NCI-H146 treated with DMSO at 0.1 percent for 48 hours (cell line): ENCODE results near the gene SLC25A21.
"Not testable (repeated sequence)": the region's sequence is repeated elsewhere in the genome, so short reads cannot be mapped to it uniquely, and the experiment has no call there.

ENCODE experiments used
- DNase-seq: peaks from one replicate; lab custom pipeline; 2025; ENCODE audit not compliant: unreplicated experiment; lab: John Stamatoyannopoulos, UW

Gene SLC25A21

DNA sequence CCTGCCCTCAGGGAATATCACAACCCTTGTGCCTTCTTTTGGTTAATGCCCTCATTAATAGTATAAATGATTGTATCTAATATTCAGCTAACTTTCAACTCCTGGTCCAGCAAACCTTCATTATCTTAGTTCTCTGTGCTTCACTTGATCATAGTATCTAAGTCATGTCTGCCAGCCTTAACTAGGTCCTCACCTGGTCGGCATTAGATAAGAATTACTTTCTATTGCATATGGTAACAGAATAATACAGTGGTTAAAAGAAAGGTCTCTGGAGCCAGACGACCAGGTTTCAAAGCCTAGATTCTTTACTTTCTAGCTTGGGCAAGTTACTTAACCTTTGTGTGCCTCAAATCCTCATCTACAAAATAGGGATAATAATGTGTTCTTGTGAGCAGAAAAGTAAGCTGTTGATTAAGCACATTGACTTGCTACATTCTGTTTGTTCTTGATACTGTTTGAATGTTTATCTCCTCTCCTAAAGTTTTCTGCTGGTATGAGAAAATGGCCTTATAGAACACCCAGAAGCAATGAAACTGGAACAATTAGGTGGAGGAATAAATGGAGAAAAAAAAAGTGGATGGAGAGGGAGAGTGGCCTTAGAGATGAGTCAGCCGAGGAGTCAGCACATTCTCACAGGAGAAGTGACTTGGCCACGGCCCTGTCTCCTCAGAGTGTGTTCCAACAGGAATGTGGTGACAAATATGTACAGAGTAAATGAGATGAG is 176.1 kb downstream of the SLC25A21 start:
- no peak for DNase-seq

DNA sequence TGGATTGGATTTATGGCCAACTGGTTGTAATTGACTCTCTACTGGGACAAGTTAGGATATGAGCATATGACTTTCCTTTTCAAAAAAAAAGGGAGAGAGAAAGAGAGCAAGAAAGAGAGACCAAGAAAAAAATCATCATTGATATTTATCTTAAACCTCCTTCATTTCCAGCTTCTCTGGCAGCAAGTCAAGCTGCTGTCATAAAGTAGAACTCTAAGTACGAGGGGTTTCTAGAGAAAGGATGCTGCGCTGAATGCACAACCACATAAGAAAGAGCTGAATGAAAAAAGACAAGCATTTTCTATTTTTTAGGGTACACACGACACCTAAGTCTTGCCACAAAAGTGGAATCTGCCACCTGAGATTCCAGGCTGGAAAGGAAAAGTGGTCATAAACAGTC is 182.6 kb downstream of the SLC25A21 start:
- DNase-seq, result no peak

DNA sequence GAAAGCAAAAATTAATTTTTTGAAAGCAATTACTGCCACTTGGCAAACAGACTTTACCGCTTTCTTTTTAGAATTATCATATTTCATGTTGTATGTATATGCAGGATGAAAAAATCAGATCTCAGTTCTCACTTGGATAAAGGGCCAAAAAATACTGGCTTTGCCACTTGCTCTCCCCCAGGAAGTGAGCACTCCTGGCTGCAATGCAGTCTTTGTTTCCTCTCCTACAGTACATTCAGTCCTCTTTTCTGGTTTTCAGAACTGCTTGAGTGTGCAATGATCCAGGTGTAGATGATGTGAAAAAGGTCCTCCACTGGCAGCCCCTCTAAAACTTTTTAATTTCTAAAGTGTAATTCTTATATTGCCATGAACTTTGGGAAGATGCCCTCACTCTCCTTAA is 183.4 kb downstream of the SLC25A21 start:
- no peak for DNase-seq

DNA sequence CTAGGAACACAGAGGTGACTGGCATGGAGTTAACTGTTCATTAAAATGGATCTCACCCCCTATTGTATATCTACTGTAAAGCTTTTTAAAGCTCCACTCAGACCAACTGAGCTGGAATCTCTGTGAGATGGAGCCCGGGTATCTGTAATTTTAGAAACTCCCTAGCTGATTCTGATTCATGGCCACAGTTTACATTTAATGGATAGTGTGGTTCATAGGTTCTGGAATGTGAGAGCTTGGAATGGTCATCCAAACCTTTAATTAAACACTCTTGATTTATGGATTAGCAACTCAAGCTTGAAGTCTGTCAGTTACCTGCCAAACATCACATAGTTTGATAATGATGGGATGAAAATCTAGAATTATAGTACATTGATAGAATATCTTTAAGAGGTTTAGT is 183.8 kb downstream of the SLC25A21 start:
- no peak for DNase-seq

DNA sequence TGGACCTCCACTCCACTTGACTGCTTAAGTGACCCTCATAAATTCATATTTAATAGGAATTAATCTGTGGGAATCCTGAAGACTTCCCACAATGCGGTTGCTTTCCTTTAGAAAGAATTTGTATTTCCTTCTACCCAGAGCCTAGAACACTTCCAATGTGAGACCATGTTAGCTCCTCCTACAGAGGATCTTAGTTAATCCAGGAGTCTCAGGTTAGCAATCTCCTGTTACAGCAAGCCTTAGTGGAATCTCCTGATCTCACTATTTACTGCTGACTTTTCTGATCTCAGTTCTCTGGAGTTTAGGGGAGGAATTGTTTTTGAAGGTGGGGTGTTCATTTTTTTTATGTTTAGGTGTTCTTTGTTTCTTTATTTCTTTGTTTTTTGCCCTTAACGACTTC is 186.0 kb downstream of the SLC25A21 start:
- DNase-seq, result no peak

DNA sequence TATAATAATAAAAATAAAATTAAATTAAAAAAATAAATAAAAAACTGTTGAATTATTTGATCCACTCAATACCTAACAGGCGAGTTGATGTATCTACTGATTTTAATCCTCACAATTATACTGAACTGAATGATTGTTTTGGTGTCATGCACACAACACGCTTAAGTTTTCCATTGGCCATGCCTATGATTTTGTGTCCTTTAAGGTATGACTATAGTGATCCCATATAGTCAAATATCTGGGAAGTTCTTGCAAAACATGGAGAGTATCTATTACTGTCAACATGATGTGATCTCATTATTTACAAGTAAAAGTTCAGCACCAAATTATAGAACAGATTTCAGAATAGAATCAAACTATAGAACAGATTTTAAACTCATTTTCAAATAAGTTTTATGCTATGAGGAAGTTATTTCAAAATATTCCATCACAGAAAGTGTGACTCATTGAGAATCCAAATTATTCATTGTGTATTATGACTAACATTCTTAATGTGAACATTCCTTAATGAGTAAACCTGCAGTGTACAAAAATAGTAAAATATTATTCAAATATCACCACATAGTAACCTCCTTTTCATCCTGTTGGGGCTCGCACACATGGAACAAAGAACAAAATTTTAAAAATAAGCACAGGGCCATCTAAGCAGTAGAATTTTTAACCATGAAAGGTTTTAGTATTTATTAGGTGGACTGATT is 190.4 kb downstream of the SLC25A21 start:
- DNase-seq, result no peak

DNA sequence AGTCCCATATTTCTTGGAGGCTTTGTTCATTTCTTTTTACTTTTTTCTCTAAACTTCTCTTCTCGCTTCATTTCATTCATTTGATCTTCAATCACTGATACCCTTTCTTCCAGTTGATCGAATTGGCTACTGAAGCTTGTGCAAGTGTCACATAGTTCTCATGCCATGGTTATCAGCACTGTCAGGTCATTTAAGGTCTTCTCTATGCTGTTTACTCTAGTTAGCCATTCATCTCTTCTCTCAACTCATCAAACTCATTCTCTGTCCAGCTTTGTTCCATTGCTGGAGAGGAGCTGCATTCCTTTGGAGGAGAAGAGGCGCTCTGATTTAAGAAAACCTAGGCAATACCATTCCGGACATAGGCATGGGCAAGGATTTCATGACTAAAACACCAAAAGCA is 192.0 kb downstream of the SLC25A21 start:
- not testable (repeated sequence) for DNase-seq

DNA sequence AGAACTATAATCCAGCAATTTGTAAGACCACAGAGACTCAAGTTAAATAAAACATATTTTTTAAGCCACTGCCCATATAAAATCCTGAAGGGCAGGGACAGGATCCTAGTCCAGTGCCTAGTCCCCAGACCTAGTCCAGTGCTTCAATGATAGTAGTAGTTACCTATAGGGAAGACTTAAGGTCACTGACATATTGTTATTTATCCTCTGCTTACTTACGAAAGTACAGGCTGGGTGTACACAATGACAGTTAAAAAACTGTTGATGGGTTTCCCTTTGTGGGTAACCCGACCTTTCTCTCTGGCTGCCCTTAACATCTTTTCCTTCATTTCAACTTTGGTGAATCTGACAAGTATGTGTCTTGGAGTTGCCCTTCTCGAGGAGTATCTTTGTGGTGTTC is 192.5 kb downstream of the SLC25A21 start:
- no peak for DNase-seq

DNA sequence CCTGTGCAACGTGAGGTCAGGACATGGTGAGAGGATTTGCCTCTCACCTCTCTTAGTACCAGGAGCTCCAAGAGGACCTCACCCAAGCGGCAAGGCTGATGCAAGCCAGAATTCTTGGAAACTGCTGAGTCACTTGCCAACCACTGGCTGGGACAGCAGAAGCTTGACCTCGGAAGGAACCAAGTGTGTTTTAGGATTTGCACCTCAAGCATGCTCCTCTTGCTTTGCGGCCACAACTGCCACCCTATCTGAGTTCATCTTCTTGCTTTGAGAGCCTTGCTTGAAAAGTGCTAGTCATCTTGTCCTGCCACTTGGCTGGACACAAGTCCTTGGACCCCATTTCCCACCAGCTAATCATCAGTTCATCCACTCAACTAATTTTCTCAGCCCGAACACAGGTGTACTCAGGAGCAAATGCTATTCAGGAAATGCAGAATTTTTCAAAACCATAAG is 195.8 kb downstream of the SLC25A21 start:
- DNase-seq, result no peak

DNA sequence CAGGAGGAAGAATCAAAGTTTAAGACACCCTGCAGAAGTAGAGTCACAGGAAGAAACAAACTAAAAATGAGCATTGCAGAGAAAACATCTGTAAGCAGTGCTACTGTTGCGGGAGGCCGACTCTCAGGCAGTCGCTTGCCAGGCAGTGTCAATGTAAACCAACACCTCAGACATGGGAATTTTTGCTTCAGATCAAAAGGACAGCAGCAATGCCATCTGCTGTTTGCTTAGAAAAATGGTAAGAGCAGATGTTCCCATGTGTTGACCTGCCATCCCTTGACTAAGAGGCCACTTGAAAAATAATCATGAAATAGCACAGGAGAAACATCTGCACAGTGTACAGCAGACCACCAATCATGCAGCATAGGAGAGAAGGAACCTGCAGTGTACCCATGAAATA is 196.6 kb downstream of the SLC25A21 start:
- peak; percentile 6 for DNase-seq

DNA sequence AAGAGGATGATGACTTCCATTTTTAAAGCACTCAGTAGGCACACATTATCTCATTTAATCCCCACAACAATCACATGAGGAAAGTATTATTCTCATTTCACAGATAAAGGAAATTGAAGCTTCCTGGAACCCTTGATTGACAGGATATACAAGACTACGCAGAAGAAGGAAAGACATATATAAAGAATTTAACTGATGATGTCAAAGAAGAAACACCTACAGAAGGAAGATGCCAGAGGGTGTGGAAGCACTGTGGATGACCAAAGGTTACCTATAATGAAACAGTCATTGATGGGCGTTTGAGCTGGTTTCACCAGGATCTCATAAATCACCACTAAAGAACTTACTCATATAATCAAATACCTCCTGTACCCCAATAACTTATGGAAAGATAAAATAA is 197.4 kb downstream of the SLC25A21 start:
- no peak for DNase-seq

DNA sequence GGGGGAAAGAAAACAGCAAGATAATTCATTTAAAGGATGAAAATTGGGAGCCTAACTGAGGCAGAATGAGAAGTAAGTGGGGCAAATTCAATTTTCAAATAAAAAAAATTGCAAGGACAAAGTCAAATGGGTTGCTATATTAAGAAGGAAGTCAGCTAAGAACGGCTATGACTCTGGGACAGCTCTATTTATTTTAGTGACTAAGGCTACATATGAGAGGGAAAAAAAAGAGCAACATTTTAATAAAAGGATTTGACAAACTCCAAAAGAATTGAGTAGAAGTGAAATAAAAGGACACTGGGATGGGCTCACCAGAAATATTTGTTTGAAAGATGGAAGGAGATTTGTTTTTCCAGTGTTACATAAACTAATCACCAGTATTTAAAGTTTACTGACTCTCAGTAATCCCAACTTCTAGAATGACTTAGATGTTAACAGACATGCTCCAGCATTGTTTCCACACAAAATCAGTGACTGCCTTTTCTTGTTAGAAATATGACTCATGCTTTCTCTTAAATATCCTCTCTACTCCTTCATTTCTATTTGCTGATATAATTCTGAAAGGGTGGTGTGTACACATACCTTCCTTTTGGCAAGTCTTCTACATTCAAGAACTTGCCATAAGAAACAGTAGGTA is 198.5 kb downstream of the SLC25A21 start:
- no peak for DNase-seq

DNA sequence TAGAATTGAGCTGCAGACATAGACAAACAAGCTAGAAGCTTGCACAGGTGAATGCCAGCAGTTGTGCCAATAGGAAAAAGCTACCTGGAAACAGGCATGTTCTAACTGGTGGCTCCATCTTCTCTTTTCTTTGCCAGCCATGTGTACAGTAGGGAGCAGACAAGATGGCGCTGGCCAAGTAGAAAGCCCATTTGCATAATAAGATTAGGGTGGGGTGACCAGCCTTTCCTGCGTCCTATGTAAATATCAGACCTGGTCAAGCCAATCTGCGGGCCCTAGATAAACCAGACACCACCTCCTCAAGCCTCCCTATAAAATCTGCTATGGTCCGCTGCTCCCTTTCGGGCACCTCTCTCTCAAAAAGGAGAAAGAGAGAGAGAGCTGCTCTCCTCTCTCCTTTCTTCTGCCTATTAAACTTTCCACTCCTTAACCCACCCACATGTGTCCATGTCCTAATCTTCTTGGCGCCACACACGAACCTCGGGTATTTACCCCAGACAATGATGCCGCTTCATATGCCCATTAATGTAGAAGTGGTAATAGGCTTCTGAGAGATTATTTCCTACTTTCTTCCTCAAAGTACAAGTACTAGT is 201.0 kb downstream of the SLC25A21 start:
- no peak for DNase-seq

DNA sequence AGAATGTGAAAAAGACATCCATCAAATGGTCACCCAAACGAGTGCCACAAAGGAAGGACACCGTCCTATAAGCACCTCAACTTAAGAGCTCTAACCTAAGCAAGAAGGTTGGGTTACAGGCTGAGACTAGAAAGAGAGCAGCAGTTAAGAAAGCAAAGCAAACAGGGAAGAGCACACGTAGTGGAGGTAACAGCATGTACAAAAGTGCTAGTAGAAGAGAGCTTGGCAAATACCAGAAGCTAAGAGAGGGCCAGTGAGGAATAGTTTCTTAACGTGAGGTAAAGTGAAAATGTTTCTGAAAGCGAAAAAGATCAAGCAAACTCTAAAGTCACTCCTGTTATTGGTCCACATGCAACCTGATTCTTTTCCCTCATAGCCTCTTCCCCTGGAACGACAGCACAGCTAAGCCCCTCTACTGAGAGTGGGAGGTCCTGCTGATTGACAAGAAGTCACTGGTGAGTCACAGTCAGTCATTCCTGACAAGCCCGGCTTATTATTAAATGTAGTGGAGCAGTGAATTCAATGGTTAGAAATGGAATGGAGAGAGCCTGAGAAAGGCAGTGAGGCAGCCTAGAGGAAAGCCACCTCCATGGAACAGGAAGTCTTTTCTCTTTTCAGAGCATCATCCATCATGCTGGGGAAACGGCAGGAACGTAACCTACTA is 204.4 kb downstream of the SLC25A21 start:
- no peak for DNase-seq

DNA sequence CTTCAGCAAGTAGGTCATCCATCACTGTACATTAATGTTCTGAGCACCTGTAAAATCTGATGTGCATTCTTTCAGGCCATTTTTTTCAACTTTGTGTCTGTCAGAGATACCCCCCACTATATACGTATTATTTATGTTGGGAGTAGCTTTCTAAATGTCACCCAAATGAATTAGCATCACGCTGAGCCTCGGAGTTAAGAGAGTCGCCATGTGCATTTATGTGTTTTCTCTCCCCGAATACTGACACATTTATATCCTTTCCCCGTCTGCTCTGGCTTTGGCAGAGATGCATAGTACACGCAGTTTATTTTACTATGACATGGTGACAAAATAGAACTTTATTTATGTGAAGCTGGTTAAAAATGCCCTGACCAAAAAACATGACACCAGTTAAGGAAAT is 216.4 kb downstream of the SLC25A21 start:
- DNase-seq, result no peak

DNA sequence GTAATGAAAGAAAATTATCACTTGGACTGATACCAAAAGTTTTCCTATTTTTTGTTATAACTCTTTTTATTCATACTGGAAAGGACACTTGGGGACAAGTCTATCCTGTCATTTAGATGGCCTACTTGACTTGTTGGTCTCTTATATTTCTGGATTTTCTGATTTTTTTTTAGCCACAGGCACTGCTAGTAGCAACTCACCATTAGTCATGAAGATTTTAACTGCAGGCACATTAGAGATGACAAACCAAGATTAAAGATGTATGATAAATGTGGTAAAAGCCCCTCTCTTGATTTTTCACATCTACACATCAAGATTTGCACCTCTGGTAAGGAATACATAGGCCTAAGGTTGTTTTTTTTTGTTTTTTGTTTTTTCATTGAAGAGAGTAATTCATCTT is 217.0 kb downstream of the SLC25A21 start:
- no peak for DNase-seq

DNA sequence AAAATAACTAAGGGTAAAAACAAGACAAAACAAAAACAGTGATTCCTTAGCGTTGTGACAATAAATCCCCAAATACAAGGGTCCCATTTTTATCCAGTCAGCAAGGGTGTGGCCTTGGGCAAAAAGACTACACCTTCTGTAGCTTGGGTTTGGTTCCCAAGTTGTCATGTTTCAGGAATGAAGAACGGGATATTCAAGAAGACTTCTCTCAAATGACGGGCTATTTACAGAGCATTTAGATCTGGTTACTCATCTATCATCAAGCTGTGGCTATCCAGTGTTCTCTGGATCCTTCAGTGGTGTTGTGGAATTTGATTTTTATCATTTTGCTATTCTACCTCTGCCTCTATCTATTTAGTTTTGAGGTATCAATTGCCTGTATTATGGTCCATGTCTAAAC is 219.7 kb downstream of the SLC25A21 start:
- no peak for DNase-seq

DNA sequence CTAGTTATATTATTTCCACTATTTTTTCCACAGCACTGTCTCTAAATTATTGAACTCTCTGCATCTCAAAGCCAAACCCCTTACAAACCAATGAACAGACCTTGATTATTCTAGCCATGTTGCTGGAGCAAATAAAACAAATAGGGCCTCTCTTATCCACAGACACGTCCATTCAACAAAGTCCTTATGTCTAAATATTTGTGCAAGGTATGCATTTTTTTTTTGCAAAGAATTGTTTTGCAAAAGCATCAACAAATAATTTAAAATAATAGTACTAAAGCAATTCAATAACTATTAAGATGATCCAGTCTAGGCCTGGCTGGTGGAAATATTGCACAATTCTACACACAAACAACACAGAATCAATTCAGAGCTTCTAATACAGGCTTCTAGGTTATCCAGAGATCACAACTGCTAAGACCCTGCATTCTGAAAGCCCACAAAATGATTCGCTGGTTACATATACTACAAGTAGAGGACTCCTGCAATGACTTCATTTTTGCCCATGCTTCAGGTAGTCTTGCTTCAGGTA is 221.0 kb downstream of the SLC25A21 start:
- no peak for DNase-seq

DNA sequence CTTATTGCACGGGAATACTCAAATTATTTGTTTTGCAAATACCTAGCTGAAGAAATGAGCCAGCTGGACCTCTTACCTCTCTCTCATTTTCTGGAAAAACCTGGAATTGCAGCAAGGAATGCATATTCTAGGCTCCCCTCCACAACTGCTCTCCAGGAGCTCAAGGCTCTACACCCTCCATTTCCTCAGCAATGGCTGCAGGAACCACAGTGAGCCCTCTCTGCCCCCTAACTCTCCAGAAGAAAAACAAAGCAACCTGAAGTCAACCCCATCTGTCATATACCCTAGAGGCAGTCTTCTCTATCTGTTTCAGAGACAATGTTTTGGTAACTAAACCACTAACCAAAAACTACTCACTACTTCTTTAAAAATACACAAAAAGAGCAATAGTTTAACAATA is 221.6 kb downstream of the SLC25A21 start:
- no peak for DNase-seq

DNA sequence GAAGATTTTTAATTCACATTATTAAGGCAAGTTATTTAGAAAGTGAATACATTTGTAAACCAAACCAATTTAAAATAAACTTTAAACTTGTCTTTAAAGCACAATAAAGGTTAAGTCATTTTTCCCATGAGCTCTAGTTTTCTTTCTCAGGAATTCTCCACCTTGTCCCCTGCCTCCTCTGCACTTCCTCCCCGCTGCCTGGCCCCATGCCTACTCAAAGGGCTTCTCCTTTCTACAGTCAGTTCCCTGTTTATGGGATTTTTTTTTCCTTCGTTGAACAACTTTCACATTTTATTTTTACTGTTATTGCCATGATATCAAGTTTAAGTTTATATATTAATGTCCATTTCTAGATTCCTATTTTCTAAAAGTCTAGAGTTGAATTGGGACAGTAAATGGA is 223.0 kb downstream of the SLC25A21 start:
- no peak for DNase-seq
